HCT116 (cell line): ENCODE measurements around the gene TYRO3.

Source experiments
- CEBPB ChIP-seq: IDR thresholded peaks from 2 replicates; pipeline ENCODE4 v1.6.1; 2012; ENCODE audit warnings: low read depth
- POLR2A ChIP-seq: IDR thresholded peaks from 2 replicates; pipeline ENCODE4 v1.7.0; 2011; ENCODE audit warnings: borderline replicate concordance; ENCODE audit not compliant: insufficient read depth, insufficient read length; ENCODE audit errors: extremely low read depth
- RAD21 ChIP-seq: IDR thresholded peaks from 2 replicates; pipeline ENCODE4 v1.6.1; 2012; ENCODE audit warnings: low read depth, mild to moderate bottlenecking
- ZNF274 ChIP-seq: fragments of 200-500 bp; sonication (Bioruptor generic); IDR thresholded peaks from 2 replicates; pipeline ENCODE4 v1.6.1; 2014; ENCODE audit warnings: mild to moderate bottlenecking, low read depth, low read length, inconsistent platforms
- TF ChIP-seq, protein P1 (sequence below), 3 experiments: fragments of 200-600 bp in 1 of 3; sonication (generic) in 1 of 3; IDR thresholded peaks in 2 of 3; conservative IDR thresholded peaks in 1 of 3; 2 replicates each; pipeline ENCODE4 v1.5.1; 2012 to 2017; ENCODE audit warnings: low read depth in 2 of 3, low read length in 2 of 3, antibody characterized with exemption in 1 of 3, borderline replicate concordance in 1 of 3, control low read depth in 1 of 3, mild to moderate bottlenecking in 1 of 3, mixed read lengths in 1 of 3, mixed run types in 1 of 3, moderate library complexity in 1 of 3; ENCODE audit not compliant: insufficient read depth in 1 of 3

DNA sequence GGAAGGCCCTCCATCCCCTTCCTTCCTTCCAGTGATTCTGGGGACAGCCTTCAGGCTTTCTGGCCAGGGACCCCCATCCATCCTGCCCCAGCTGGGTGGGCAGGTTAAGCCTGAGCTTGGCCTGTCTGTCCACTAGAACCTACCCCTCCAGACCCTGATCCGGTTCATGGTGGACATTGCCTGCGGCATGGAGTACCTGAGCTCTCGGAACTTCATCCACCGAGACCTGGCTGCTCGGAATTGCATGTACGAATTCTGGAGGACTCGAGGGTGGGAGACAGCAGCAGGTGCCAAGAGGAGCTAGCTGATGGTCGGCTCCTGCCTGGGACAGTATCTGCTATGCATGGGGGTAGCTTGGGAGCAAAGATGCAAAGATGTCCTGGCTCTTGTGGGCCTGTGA lies 13.9 kb downstream of the TYRO3 start:
- no peak for TF ChIP-seq RAD21
- TF ChIP-seq, protein P1, sequence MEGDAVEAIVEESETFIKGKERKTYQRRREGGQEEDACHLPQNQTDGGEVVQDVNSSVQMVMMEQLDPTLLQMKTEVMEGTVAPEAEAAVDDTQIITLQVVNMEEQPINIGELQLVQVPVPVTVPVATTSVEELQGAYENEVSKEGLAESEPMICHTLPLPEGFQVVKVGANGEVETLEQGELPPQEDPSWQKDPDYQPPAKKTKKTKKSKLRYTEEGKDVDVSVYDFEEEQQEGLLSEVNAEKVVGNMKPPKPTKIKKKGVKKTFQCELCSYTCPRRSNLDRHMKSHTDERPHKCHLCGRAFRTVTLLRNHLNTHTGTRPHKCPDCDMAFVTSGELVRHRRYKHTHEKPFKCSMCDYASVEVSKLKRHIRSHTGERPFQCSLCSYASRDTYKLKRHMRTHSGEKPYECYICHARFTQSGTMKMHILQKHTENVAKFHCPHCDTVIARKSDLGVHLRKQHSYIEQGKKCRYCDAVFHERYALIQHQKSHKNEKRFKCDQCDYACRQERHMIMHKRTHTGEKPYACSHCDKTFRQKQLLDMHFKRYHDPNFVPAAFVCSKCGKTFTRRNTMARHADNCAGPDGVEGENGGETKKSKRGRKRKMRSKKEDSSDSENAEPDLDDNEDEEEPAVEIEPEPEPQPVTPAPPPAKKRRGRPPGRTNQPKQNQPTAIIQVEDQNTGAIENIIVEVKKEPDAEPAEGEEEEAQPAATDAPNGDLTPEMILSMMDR (IDR thresholded peaks at IDR 0.05 in 2 of 3, conservative IDR thresholded peaks at IDR 0.05 in 1 of 3; ENCODE audit: borderline replicate concordance in 1 of 3, insufficient read depth in 1 of 3, low read depth in 2 of 3, low read length in 2 of 3) = no peak
- no peak for TF ChIP-seq ZNF274
- TF ChIP-seq CEBPB = no peak
- TF ChIP-seq POLR2A = no peak
